ENCODE measurements around the gene MSL1.

MSL1 gene, protein sequence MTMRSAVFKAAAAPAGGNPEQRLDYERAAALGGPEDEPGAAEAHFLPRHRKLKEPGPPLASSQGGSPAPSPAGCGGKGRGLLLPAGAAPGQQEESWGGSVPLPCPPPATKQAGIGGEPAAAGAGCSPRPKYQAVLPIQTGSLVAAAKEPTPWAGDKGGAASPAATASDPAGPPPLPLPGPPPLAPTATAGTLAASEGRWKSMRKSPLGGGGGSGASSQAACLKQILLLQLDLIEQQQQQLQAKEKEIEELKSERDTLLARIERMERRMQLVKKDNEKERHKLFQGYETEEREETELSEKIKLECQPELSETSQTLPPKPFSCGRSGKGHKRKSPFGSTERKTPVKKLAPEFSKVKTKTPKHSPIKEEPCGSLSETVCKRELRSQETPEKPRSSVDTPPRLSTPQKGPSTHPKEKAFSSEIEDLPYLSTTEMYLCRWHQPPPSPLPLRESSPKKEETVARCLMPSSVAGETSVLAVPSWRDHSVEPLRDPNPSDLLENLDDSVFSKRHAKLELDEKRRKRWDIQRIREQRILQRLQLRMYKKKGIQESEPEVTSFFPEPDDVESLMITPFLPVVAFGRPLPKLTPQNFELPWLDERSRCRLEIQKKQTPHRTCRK

DNA sequence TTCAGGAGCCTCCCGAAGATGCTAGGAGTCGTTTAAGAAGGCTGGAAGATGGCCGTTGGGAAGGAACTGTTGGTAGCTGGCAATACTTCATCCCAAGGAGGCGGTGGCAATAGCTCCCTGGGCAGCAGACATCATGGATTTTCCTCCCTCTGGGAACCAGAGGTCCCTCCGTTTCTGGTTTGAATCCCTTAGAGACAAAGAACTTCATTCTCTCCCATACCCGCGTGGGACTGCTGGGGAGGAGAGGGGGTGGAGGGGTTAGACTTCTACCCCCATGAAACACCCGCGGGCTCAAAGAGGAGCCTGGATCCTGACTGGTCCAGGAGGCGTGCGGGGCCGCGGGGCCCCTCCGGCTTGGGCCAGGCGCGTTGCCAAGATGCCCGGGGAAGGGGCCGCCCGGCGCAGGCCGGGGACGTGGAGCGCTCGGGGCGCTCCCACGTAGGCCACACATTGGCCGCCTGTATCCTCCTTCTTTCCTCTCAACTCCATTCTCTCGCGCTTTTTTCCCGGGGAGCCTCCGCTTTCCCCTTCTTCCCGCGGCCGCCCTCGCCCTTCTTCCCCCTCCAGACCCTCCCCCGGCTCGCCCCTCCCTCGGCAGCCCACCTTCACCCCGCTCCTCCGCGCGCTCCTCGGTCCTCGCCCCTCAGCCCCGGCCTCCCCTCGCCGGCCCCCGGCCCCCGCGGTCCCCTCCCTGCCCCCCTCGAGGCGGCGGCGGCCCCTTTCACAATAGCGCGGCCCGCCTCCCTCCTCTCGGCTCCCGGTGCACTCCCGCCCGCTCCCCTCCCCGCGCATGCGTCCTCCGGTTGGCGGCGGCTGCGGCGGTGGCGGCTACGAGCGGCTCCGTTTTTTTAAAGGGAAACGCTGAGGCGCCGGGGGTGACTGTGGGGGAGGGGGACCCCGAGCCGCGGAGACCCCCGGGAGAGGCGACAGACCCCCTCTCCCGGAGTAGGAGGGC lies at the start of gene MSL1:
Gene MSL1, plus strand, starts transcription at position 791 of the 955 bp plus-strand sequence. CDS start 642 bp downstream, outside the sequence.
- no peaks in the 10 kb centered on the region for H3K27me3 ChIP-seq (ENCODE audit: insufficient read depth, low read length)
- peak within 1 kb of the TSS; percentile 86 for H3K4me3 ChIP-seq (ENCODE audit: low read depth, low read length)
- no peaks in the 10 kb centered on the region for H3K36me3 ChIP-seq (ENCODE audit: insufficient read depth, low read length)
- peaks cover 59% of the 10 kb centered on the region for H3K79me2 ChIP-seq (ENCODE audit: control insufficient read depth, insufficient read depth, low read length, unreplicated experiment)
- peaks cover 12% of the 10 kb centered on the region for H3K4me1 ChIP-seq (ENCODE audit: control insufficient read depth, insufficient read depth, low read length, unreplicated experiment)
- H2AFZ ChIP-seq (ENCODE audit: low read length, unreplicated experiment), result peak within 1 kb of the TSS; percentile 90
- H3K27ac ChIP-seq (ENCODE audit: low read depth, low read length), result peak within 1 kb of the TSS; percentile 83

DNA sequence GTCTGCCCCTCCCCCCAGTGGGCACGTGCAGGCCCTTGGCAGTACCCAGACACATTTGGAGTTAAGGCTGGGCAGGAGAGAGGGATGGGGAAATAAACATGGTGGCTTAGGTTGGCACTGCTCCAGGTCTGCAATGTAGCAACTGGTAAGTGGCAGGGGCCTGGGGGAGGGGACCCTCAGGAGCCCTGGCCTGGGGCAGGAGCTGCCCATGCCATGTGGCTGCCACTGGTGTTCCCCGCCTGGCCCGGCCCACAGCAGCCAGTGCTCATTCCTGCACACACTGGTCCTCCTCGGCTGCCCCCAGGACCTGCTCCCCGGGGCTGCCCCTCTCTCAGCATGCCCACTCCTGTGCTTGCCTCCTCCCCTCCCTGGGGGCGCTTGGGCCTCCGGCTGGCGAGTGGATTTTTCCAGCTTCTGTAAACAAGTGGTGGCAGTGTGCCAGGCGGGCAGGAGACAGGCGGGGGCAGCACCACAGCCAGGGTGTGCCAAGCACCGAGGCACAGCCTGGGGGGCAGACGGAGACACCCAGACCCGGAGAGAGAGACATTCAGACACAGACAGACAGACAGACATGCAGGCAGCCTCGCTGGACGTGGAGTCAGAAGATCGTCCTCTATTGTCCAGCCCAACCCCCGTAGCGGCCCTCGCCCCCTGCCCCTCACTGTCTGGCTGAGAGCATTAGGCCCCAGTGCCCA lies 49.6 kb upstream of the MSL1 start:
- no peaks in the 10 kb centered on the region for H3K27me3 ChIP-seq (ENCODE audit: insufficient read depth, low read length)
- peak overlapping the region; percentile 3; the same call in 1 of the 2 replicates for H3K27ac ChIP-seq (ENCODE audit: low read depth, low read length)
- H3K36me3 ChIP-seq (ENCODE audit: insufficient read depth, low read length), result no peaks in the 10 kb centered on the region
- H3K4me1 ChIP-seq (ENCODE audit: control insufficient read depth, insufficient read depth, low read length, unreplicated experiment), result peaks cover 91% of the 10 kb centered on the region
- H3K79me2 ChIP-seq (ENCODE audit: control insufficient read depth, insufficient read depth, low read length, unreplicated experiment), result peaks cover 24% of the 10 kb centered on the region
- no peak overlapping the region for H2AFZ ChIP-seq (ENCODE audit: low read length, unreplicated experiment)
- H3K4me3 ChIP-seq (ENCODE audit: low read depth, low read length), result peak overlapping the region; percentile 40

DNA sequence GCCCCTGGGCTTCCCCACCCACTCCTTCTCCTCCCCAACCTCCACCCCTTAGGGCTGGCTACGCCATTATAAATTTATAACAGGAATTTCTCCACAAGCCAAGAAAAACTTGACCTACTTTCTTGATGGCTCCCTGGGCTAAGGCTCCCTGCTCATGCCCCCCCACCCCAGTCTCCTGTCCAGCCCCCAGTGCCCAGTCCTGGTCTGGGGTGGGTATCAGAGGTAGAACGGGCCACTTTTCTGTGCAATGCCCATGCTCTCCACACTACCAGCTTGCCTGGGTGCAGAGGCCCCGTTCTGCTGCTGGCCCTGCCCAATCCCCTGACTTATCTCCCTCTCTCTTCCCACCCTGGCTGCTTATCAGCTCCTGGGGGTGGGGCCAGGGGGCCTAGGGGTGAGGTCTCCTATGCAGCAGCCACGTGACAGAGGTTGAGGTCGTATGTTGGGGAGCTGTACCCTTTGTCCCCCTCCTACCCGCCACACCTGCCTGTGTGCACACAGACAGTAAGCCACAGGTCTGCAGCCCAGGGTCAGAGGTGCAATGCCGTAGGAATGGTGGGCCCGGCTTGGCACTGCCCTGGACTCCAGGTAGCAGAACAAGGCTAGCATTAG lies 48.9 kb upstream of the MSL1 start:
- 0 out of 2 replicates have a peak overlapping the region, but pooled peaks have one; percentile 8 for H3K4me3 ChIP-seq (ENCODE audit: low read depth, low read length)
- H3K27ac ChIP-seq (ENCODE audit: low read depth, low read length), result peak overlapping the region; percentile 26; the same call in 1 of the 2 replicates
- no peaks in the 10 kb centered on the region for H3K36me3 ChIP-seq (ENCODE audit: insufficient read depth, low read length)

DNA sequence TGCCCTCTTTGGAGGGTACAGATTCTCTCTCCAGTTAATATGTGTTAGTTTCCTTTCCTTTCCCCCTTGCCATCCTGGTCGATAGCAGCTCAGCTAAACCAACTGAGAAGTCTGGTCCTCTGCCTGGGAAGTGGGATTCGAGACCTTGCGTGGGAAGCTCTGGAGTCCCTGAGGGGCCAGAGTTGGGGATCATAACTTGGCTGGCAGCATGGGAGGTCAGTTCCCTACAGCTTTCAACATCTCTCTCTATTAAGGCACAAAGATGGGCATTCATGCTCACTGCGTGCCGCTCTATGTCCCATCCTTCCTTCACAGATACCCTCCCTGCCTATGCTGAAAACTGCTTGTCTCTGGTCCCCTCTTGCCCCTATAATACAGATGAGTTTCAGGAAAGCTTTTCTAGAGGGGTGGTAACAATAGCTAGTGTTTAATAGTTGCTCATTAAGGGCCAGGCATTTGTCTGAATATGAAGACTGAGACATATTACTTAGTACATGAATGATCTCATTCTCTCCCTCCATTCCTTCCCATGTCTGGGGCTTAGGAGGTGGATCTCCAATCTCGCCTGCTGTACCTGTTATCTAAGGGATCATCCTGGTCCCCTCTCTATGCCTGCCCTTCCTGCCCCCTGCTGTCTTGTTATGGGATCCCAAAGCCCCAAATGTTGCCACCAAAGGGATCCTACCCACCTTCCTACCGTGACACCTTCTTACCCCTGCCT lies 48.2 kb upstream of the MSL1 start:
- Histone ChIP-seq H3K36me3 (ENCODE audit: insufficient read depth, low read length) (no peaks in the 10 kb centered on the region), H2AFZ (ENCODE audit: low read length, unreplicated experiment) (no peak overlapping the region), H3K4me1 (ENCODE audit: control insufficient read depth, insufficient read depth, low read length, unreplicated experiment) (peaks cover 85% of the 10 kb centered on the region), H3K27ac (ENCODE audit: low read depth, low read length) (peak overlapping the region; percentile 26; the same call in 1 of the 2 replicates), H3K79me2 (ENCODE audit: control insufficient read depth, insufficient read depth, low read length, unreplicated experiment) (peaks cover 13% of the 10 kb centered on the region), H3K27me3 (ENCODE audit: insufficient read depth, low read length) (no peaks in the 10 kb centered on the region), H3K4me3 (ENCODE audit: low read depth, low read length) (no peak overlapping the region)

More for the DNA sequence above, 48.9 kb upstream of the MSL1 start:
- Histone ChIP-seq H2AFZ (ENCODE audit: low read length, unreplicated experiment) (no peak overlapping the region), H3K4me1 (ENCODE audit: control insufficient read depth, insufficient read depth, low read length, unreplicated experiment) (peaks cover 93% of the 10 kb centered on the region), H3K27me3 (ENCODE audit: insufficient read depth, low read length) (no peaks in the 10 kb centered on the region), H3K79me2 (ENCODE audit: control insufficient read depth, insufficient read depth, low read length, unreplicated experiment) (peaks cover 21% of the 10 kb centered on the region)

DNA sequence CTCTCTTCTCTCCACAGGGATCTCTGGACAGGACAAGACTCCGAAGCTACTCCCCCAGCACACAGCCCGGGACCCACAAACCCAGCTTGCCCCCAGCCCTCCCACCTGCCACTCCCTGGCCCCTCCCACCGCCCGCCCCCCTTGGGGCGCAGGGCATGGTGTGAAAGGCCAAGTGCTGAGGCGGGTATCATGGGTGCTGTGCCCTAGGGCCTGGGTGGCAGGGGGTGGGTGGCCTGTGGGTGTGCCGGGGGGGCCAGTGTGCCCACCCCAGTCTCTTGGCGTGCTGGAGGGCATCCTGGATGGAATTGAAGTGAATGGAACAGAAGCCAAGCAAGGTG lies 47.6 kb upstream of the MSL1 start:
- peaks cover 81% of the 10 kb centered on the region for H3K4me1 ChIP-seq (ENCODE audit: control insufficient read depth, insufficient read depth, low read length, unreplicated experiment)
- H3K4me3 ChIP-seq (ENCODE audit: low read depth, low read length), result no peak overlapping the region
- H3K36me3 ChIP-seq (ENCODE audit: insufficient read depth, low read length), result no peaks in the 10 kb centered on the region
- no peaks in the 10 kb centered on the region for H3K27me3 ChIP-seq (ENCODE audit: insufficient read depth, low read length)
- no peak overlapping the region for H2AFZ ChIP-seq (ENCODE audit: low read length, unreplicated experiment)
- H3K27ac ChIP-seq (ENCODE audit: low read depth, low read length), result no peak overlapping the region; the same call in 1 of the 2 replicates
- peaks cover 11% of the 10 kb centered on the region for H3K79me2 ChIP-seq (ENCODE audit: control insufficient read depth, insufficient read depth, low read length, unreplicated experiment)

DNA sequence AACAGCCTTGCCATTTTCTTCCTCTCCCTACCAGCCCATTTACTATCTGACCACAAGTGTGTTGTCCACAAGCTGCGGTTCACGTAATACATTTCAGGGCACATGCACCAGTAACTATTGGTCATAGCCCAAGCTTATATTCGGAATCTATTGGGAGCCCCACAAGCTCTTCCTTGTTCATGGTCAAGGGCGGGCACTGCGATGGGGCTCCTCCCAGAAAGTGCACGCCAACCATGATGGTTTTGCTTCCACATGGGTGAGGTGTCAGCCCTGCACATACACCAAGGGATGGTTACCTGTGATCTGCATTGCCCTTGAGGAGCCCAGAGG lies 46.9 kb upstream of the MSL1 start:
- peak overlapping the region; percentile 62 for H3K27ac ChIP-seq (ENCODE audit: low read depth, low read length)
- H3K4me3 ChIP-seq (ENCODE audit: low read depth, low read length), result no peak overlapping the region
- H3K27me3 ChIP-seq (ENCODE audit: insufficient read depth, low read length), result no peaks in the 10 kb centered on the region
- peaks cover 74% of the 10 kb centered on the region for H3K4me1 ChIP-seq (ENCODE audit: control insufficient read depth, insufficient read depth, low read length, unreplicated experiment)
- H2AFZ ChIP-seq (ENCODE audit: low read length, unreplicated experiment), result no peak overlapping the region
- H3K79me2 ChIP-seq (ENCODE audit: control insufficient read depth, insufficient read depth, low read length, unreplicated experiment), result peaks cover 11% of the 10 kb centered on the region
- no peaks in the 10 kb centered on the region for H3K36me3 ChIP-seq (ENCODE audit: insufficient read depth, low read length)

DNA sequence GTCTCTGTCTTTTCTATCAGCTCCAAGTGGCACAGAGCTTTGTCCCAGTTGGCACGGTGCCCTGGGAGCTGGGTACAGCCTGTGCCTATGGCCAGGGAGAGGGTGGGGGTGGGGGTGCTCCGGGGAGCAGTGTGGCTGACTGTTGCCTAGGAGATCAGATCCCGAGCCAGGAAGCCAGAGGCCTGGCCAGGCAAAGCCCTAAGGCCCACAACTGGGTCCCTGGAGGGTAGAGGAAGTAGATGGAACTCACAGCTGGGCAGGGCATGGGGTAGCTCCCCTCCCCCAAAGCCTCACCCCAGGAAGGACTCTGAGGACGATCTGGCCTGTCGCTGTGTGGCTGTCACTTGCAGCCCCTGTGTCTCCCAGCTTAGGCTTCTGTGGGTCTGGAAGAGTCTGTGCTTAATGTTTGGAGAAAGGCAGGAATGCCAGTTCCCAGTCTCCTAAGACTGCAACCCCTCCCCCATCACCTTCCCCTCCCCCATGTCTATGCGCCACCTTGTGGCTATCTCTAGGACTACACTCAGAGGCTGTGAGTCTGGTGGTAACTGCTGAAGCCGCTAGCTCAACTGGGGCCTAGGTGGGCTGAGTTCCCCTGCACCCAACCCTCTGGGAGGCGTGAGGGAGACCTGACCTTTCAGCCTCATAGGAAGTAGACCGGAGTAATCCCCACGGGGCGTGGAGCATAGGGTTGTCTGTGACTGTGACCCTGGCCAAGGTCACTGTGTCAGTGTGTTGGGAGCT lies 46.4 kb upstream of the MSL1 start:
- no peaks in the 10 kb centered on the region for H3K36me3 ChIP-seq (ENCODE audit: insufficient read depth, low read length)
- H3K27me3 ChIP-seq (ENCODE audit: insufficient read depth, low read length), result no peaks in the 10 kb centered on the region
- H3K4me3 ChIP-seq (ENCODE audit: low read depth, low read length), result peak overlapping the region; percentile 17; the same call in 1 of the 2 replicates
- H2AFZ ChIP-seq (ENCODE audit: low read length, unreplicated experiment), result no peak overlapping the region
- H3K4me1 ChIP-seq (ENCODE audit: control insufficient read depth, insufficient read depth, low read length, unreplicated experiment), result peaks cover 69% of the 10 kb centered on the region
- peaks cover 7% of the 10 kb centered on the region for H3K79me2 ChIP-seq (ENCODE audit: control insufficient read depth, insufficient read depth, low read length, unreplicated experiment)
- H3K27ac ChIP-seq (ENCODE audit: low read depth, low read length), result peak overlapping the region; percentile 62

DNA sequence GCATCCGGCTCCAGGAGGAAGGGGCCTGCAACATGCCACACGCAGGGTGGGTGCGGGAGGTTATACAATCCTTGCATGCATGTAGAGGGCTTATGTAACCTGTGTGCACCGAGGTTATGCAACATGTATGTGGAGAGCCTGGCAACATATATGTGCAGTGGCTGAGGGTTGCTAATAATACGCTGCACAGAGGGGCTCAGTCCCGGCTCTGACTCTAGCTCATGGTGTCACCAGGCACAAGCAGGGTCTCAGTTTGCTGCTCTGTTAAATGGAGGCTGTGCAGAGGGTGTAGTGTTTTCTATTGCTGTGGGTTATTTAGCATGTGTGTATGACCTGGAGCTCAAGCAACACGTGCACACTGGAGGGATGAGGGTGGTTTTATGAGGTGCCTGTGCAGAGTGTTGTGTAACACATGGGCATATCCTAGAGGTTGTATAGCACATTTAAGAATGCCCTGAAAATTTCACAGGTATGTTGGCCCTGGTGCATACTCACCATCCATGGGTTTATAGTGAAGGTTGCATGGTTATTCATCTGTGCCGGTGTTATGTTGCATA lies 45.8 kb upstream of the MSL1 start:
- Histone ChIP-seq H3K27ac (ENCODE audit: low read depth, low read length) (peak overlapping the region; percentile 62; the same call in 1 of the 2 replicates), H3K79me2 (ENCODE audit: control insufficient read depth, insufficient read depth, low read length, unreplicated experiment) (peaks cover under 1% of the 10 kb centered on the region), H3K4me1 (ENCODE audit: control insufficient read depth, insufficient read depth, low read length, unreplicated experiment) (peaks cover 62% of the 10 kb centered on the region), H2AFZ (ENCODE audit: low read length, unreplicated experiment) (no peak overlapping the region), H3K4me3 (ENCODE audit: low read depth, low read length) (peak overlapping the region; percentile 17; the same call in 1 of the 2 replicates), H3K27me3 (ENCODE audit: insufficient read depth, low read length) (no peaks in the 10 kb centered on the region), H3K36me3 (ENCODE audit: insufficient read depth, low read length) (no peaks in the 10 kb centered on the region)

DNA sequence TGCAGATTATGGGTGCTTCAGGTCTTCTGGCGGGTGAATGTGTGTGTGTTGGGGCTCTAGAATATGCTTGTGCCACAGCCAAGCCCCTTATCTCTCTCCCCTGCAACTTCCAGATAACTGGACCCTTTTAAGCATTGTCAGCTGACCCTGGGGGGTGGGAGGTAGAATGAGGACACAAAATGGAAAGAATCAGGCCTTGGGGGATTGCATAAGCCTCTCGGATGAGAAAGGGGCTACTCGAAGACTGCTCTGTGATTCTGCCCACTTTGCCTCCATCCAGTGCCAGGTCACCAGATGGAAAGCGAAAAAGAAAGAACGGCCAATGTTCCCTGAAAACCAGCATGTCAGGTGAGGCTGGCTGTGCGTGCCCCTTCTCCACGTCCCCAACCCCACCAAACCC lies 45.2 kb upstream of the MSL1 start:
- no peaks in the 10 kb centered on the region for H3K79me2 ChIP-seq (ENCODE audit: control insufficient read depth, insufficient read depth, low read length, unreplicated experiment)
- no peaks in the 10 kb centered on the region for H3K36me3 ChIP-seq (ENCODE audit: insufficient read depth, low read length)
- H3K27ac ChIP-seq (ENCODE audit: low read depth, low read length), result no peak overlapping the region
- H2AFZ ChIP-seq (ENCODE audit: low read length, unreplicated experiment), result no peak overlapping the region
- peaks cover 57% of the 10 kb centered on the region for H3K4me1 ChIP-seq (ENCODE audit: control insufficient read depth, insufficient read depth, low read length, unreplicated experiment)
- no peak overlapping the region for H3K4me3 ChIP-seq (ENCODE audit: low read depth, low read length)
- no peaks in the 10 kb centered on the region for H3K27me3 ChIP-seq (ENCODE audit: insufficient read depth, low read length)

Data from ACC112 (cell line).